Measurements from ENCODE around the gene PPRC1.
A peak's percentile ranks its signal among the peaks of the same experiment; 100 is the strongest.

PPRC1 gene

DNA sequence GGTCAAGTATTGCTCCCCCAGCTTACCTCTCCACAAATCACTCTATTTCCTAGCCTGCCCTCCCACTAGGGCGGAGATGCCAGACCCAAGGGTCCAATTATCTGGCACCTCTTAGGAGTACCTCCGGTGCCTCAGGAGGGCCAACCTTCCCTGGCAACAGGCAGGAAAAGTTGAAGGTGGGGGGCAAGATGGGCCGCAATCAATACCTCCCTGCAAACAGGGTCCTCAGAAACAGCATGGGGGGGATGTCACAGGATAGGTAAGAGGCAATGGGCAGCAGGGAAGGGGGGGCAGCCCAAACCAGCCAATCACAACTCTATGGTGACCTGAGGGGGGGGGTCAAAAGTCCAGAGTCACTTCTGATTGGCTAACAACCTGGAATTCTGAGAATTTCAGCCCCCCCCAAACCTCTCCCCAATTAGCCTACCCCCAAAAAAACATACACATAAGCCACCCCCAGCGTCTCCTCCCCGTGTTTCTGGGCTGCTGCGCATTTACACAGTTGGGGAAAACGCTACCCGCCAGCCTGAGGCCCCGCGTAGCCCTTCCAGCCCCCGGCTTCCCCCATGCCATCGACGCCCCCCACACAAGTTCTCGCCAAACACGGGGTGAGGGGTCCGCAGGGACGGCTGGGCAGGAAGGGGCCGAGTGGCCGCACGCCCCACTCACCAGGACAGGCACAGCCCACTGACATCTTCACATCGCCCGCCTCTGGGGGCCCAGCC is 13.3 kb upstream of the PPRC1 start:
- DNase-seq, result peak; percentile 48

DNA sequence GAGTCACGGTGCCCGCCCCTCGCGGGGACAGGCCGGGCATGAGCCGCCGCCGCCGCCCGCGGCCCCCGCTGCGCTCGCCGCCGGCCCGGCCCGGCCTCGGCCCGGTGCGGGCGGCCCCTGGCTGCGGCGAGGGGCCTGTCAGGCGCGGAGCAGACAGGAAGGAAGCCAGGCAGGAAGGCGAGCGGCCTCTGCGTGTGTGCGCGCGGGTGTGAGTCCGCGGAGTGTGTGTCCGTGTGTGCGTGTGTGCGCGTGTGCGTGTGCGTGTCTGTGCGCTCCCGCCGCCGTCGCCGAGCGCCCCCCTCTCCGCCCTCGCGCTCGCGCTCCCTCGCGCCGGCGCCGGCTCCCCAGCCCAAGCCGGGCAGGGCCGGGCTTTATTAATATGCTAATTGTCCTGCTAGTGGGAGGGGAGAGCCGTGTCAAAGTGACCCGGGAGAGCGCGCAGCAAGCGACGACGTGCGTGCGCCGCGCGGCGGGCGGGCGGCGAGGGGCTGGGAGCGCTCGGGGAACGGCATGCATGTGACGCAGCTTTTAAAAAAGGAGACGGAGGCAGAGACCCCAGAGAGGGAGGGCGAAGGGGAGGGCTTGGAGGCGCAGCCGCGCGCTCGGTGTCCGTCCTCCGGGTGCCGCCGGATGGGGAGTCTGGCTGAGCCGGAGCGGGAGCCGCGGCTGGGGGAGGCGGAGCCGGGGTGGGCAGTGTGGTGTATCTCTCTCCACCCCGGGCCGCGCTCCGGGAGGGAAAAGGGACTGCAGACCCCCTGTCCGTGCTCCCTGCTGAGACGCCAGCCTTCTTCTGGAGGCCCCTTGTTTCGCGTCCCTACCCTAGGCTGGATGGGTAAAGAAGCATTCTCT is 12.5 kb upstream of the PPRC1 start, which contains the start of gene LDB1:
TSS of gene LDB1 (minus strand) at position 227 of the 849 bp plus-strand sequence. CDS start 258 bp downstream, outside the sequence.
- peak; percentile 79 for DNase-seq

DNA sequence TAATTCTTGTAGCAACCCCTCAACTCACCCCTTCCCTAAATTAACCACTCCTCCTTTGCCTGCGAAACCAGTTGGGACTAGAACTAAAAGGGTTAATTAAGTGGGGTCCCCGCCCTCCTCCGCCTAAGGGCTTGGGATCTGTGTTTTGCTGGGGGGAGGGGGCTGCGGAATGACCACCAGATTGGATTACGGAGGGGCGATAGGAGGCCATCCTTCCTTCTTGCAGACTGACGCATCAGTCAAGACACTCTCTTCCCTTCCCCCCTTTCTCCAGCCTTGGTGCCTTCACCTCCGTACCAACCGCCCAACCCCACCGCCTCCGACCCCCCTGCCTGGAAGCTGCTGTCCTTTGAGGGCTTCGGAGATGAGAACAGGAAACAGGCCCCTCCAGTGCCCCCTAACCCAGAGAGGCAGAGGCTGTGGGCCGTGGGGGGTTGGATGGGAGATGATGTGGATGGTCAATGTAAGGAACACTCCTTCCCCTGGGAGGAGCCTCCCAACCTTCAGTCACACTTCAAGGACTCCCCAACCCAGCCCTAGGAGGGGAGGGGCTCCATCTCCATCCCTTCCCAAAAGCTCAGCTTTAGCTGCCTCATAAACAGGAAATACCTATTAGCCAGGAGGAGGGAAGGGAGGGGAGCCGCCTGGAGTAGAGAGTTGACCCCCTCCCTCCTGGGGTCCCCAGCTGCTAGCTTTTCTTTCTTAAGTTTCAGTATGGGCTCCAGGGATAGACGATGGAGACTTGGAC is 11.7 kb upstream of the PPRC1 start:
- DNase-seq, result peak; percentile 36

DNA sequence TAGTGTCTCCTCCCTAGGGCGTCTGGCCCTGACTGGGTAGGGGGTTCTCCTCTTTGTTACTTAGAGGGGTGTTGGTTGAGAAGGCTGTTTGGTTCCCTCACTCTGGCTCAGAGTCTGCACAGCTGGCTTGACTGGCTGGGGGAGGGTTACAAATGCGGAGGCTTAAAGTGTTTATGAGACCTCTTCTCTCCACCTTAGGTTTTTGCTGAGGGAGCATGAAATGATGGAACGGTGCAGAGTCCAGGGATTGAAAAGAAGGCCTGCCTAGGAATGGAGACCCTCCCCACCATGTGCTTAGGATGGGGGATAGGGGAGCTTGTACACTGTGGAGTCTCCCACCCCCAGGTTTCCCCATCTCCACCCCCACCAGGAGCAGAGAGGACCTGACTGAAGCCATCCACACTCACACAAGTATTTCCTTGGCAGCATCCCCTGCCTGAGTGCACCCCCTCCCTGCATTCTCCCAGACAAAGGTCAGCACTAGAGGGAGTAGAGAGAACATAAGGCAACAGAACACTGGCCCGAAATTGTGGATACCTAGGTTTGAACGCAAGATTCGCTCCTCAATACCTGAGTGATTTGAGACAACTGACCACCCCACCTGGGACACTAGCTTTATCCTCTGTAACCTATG is 11.0 kb upstream of the PPRC1 start:
- DNase-seq, result no peak

DNA sequence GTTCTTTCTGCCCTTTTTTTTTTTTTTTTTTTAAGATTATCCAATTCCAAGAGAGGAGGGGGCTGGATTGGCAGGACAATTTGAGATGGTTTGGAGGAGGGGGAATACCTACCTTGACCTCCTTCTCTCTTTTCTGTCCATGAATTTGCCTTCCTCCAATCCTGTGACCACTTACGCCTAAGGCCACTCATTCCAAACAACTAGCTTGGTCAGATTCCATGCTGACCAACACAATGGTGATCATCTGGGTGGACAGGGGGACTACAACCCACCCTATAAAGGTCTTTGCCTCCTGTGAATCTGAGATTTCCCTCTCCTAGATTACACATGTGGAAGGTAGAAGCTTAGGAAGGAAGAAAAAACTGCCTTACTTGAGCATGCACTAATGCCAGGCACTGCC is 10.4 kb upstream of the PPRC1 start:
- no peak for DNase-seq

DNA sequence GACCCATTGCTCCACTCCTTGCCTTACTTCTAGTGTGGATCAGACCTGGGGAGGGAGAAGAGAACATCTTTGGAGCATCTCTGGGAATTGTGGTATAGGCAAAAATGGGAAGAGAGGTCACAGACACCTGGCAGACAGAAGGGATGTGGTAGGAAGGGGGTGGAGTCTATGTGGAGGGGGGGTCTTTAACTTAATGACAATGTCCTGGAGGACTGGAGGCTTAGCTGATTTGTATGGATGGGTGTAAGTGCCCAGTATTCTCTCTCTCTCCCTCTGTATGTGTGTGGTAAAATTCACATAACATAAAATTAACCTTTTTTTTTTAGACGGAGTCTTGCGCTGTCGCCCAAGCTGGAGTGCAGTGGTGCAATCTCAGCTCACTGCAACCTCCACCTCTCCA is 9.6 kb upstream of the PPRC1 start:
- no peak for DNase-seq

DNA sequence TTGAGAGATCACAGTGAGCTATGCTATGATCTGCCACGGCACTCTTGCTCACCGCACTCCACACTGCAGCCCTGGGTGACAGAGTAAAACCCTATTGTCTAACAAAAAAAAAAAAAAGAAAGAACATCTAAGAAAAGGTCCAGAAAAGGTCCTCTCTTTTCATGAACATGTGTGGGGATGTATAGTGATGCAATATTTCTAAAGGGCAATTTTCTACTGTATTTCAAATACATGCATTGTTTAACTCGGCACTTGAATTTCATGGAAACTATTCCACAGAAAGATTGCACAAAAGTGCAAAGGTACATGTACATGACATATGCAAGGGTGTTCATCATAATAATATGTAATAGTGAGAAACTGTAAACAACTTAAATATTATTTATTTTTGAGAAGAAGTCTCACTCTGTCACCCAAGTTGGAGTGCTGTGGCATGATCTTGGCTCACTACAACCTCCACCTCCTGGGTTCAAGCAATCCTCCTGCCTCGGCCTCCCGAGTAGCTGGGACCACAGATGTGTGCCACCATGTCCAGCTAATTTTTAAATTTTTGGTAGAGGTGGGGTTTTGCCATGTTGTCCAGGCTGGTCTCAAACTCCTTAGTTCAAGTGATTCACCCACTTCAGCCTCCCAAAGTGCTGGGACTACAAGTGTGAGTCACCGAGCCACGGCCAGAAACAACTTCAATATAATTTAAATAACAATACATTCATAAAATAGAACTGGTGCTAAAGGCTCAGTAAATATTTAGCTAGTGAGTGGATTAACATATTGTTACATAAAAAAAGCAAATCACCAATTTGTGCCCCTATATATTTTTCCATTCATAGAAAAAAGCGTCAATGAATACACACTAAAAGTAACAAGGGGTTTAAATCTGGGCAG is 1.3 kb upstream of the PPRC1 start:
- no peak for DNase-seq

DNA sequence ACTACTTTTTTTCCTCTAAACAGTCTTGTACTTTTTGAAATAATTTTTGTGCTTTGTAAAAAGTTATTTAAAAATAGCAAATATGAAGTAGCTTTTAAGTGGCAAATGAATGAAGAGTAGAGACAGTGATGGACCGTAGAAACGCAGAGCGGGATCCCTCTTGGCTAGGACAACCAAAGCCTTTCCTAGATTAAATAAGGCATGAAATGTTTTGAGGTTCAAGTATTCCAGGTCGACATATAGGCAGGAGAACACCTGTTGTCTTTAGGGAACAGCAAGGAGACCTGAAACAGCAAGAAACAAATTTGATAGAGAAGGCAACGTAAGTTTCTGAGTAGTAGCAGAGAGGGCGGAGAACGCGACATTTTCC is 662 bp upstream of the PPRC1 start:
- DNase-seq, result no peak

DNA sequence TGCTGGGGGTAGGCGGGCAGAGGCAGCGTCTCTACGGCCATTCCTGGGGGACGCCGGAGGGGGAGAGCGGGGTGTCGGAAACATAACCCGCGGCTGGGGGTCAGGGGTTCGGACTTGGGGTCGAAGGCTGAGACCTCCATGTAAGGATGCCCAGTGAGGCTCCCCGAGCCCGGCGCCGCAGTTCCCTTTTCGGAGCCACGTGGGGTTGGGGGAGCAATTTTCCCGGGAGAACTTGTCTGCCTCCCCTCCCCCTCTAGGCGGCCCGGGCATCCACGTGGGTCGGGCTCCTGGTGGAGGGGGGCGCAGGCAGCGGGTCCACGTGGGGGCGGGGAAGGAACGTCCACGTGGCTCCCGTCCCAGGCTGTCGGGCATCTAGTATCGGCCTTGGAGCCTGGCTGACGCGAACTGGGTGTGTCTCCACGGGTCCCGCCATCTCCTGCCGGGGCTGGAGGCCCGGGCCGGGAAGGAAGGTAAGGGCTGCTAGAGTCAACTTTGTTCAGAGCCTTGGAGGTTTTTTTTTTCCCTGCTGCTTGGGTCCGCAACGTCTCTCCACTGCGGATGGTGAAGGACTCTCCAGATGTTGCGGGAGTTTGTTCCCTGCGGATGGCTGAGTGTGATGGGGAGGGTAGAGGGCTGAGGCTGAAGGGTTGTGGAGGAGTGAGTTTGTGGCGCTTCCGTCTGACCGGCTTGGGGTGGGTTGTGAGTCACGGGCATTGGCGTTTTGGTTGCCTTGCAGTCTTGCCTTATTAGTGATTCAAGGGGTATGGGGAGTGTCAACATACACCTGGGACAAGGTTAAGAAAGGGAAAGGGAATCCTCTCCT is 744 bp downstream of the PPRC1 start:
- DNase-seq, result peak; percentile 57

DNA sequence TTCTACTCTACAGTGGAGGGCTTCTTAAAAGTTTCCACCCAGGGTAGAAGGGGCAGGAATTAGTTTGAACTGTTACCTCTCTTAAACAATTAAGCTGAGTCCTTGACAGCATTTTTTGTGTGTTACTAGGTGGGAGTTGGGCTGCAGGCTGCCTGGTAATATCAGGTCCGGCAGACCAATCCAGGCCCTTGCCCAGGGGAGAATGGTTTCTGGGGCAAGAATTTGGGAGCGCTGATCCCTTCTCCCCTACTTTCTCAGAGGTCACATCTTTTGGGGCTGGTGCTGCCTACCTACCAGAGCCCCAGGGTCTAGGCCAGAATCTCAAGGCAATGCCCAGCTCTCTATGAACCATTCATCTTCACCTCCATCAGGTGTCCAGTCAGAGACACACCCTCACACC is 1.6 kb downstream of the PPRC1 start:
- DNase-seq, result no peak

DNA sequence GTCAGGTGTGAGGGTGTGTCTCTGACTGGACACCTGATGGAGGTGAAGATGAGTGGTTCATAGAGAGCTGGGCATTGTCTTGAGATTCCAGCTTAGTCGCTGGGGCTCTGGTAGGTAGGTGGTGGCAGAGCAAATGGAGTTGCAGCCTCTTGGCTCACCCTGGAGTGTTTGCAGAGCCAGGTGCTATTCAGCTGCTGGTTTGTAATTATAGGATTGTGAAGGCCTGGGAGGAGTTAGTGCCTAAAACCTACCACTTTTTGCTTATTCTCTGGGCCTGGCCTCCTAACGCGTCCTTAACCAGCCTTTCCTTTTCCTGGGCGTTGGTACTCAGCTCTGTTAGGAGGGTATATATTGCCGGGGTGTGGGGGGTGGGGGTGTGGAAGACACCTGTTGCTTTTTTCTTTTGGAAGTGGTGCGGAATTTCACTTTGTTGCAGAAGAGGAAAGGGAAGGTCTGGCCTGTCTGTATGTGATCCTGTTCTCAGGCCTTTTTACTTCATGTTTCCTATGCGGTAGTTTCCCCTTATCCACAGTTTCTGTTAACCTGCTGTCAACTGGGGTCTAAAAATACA is 3.2 kb downstream of the PPRC1 start:
- no peak for DNase-seq

DNA sequence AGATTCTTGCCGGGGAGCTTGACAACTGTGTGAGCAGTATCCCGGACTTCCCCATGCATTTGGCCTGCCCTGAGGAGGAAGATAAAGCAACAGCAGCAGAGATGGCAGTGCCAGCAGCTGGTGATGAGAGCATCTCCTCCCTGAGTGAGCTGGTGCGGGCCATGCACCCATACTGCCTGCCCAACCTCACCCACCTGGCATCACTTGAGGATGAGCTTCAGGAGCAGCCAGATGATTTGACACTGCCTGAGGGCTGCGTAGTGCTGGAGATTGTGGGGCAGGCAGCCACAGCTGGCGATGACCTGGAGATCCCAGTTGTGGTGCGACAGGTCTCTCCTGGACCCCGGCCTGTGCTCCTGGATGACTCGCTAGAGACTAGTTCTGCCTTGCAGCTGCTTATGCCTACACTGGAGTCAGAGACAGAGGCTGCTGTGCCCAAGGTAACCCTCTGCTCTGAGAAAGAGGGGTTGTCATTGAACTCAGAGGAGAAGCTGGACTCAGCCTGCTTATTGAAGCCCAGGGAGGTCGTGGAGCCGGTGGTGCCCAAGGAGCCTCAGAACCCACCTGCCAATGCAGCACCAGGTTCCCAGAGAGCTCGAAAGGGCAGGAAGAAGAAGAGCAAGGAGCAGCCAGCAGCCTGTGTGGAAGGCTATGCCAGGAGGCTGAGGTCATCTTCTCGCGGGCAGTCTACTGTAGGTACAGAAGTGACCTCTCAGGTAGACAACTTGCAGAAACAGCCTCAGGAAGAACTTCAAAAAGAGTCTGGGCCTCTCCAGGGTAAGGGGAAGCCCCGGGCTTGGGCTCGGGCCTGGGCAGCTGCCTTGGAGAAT is 6.7 kb downstream of the PPRC1 start:
- DNase-seq, result no peak

DNA sequence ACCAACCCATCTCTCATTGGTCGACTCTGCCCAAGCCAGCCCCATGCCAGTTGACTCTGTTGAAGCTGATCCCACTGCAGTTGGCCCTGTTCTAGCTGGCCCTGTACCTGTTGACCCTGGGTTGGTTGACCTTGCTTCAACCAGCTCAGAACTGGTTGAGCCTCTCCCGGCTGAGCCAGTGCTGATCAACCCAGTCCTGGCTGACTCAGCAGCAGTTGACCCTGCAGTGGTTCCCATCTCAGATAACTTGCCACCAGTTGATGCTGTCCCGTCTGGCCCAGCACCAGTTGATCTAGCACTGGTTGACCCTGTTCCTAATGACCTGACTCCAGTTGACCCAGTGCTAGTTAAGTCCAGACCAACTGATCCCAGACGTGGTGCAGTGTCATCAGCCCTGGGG is 7.4 kb downstream of the PPRC1 start:
- no peak for DNase-seq

DNA sequence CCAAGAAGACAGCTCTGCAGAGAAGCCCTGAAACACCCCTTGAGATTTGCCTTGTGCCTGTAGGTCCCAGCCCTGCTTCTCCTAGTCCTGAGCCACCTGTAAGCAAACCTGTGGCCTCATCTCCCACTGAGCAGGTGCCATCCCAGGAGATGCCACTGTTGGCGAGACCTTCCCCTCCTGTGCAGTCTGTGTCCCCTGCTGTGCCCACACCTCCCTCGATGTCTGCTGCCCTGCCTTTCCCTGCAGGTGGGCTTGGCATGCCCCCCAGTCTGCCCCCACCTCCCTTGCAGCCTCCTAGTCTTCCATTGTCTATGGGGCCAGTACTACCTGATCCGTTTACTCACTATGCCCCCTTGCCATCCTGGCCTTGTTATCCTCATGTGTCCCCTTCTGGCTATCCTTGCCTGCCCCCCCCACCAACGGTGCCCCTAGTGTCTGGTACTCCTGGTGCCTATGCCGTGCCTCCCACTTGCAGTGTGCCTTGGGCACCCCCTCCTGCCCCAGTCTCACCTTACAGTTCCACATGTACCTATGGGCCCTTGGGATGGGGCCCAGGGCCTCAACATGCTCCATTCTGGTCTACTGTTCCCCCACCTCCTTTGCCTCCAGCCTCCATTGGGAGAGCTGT is 8.2 kb downstream of the PPRC1 start:
- no peak for DNase-seq

DNA sequence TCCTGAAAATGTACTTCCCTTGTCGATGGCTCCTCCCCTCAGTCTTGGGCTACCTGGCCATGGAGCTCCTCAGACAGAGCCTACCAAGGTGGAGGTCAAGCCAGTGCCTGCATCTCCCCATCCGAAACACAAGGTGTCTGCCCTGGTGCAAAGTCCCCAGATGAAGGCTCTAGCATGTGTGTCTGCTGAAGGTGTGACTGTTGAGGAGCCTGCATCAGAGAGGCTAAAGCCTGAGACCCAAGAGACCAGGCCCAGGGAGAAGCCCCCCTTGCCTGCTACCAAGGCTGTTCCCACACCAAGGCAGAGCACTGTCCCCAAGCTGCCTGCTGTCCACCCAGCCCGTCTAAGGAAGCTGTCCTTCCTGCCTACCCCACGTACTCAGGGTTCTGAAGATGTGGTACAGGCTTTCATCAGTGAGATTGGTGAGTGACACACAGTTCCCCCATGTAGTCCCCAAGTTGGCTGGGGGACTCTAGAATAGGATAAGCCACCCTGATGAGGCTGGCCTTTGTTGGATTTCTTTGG is 8.8 kb downstream of the PPRC1 start:
- DNase-seq, result no peak

DNA sequence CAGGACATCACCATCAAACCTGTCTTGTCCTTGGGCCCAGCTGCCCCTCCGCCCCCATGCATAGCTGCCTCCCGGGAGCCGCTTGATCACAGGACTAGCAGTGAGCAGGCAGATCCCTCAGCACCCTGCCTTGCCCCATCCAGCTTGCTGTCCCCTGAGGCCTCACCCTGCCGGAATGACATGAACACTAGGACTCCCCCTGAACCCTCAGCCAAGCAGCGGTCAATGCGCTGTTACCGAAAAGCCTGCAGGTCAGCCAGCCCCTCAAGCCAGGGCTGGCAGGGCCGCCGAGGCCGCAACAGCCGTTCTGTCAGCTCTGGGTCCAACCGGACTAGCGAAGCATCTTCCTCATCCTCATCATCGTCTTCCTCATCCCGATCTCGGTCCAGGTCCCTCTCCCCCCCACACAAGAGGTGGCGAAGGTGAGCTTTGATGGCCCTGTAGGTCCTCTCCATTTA is 14.2 kb downstream of the PPRC1 start:
- no peak for DNase-seq

DNA sequence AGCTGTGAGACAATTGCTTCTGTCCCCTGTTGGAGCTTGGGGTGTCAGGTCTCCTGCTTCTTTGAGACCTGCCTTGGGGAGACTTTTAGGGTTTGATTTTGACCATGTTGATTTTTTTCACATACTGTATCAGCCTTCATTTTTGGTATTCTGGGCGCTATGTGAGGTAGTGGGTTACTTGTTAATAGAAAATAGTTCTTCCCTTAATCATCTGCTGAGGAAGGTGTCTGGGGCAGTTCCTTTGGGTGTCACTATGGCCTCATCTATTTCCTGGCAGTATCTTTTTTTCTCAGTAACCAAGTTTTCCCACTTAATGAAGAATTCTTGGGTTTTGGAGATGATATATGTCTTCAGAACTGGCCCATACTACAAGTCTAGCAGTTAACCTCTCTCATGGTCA is 14.7 kb downstream of the PPRC1 start:
- no peak for DNase-seq

DNA sequence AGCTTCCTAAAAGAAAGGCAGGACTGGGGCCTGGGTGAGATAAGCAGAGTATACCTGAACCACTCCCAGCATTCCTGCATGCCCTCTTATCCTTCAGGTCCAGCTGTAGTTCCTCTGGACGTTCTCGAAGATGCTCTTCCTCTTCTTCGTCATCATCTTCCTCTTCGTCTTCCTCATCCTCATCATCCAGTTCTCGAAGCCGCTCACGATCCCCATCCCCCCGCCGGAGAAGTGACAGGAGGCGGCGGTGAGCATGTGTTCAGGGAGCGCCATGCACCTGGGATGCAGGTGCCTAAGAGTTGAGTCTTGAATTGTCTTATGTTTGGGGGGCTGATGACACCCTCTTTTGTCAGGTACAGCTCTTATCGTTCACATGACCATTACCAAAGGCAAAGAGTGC is 15.4 kb downstream of the PPRC1 start:
- DNase-seq, result no peak
